Cardiac fibroblast (primary cell): ENCODE results near the gene TMEM39A.

Experiments used
- DNase-seq, 2 donors: peaks; one replicate each; pipeline versions ENCODE4 v3.0.0 to v3.0.0-alpha.2; 2010; ENCODE audit warnings: low read depth in 2 of 2
- H3K4me3 ChIP-seq, 2 donors: replicated peaks in 1 of 2; 1 replicate in 1 of 2; 2 replicates in 1 of 2; pipeline ENCODE4 v1.5.1; 2011; ENCODE audit warnings: low read depth in 2 of 2, low read length in 2 of 2, mild to moderate bottlenecking in 2 of 2, moderate library complexity in 1 of 2
- TF ChIP-seq, protein P1 (sequence below): IDR thresholded peaks from one replicate; pipeline ENCODE4 v1.5.1; 2011; ENCODE audit warnings: low read depth, mild to moderate bottlenecking, low read length, inconsistent platforms

Gene TMEM39A

DNA sequence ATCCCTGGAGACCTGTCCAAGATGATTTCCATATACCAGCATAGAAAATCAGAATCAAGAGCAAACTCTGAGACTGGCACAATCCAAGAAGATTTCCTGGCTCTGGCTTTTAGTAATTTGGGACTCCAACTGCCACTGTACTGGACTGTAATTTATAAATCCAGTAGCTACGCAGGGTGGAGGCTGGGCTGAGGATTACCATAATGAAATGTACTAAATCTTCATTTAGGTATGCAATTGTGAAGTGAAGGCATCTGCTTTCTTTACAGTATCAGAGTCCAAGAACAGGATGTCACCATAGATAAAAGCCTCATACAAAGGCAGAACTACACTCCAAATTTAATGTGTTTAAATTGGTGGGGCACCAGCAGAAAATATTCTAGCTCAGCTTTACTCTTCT is 46.5 kb downstream of the TMEM39A start:
- TF ChIP-seq, protein P1, sequence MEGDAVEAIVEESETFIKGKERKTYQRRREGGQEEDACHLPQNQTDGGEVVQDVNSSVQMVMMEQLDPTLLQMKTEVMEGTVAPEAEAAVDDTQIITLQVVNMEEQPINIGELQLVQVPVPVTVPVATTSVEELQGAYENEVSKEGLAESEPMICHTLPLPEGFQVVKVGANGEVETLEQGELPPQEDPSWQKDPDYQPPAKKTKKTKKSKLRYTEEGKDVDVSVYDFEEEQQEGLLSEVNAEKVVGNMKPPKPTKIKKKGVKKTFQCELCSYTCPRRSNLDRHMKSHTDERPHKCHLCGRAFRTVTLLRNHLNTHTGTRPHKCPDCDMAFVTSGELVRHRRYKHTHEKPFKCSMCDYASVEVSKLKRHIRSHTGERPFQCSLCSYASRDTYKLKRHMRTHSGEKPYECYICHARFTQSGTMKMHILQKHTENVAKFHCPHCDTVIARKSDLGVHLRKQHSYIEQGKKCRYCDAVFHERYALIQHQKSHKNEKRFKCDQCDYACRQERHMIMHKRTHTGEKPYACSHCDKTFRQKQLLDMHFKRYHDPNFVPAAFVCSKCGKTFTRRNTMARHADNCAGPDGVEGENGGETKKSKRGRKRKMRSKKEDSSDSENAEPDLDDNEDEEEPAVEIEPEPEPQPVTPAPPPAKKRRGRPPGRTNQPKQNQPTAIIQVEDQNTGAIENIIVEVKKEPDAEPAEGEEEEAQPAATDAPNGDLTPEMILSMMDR: no peak

DNA sequence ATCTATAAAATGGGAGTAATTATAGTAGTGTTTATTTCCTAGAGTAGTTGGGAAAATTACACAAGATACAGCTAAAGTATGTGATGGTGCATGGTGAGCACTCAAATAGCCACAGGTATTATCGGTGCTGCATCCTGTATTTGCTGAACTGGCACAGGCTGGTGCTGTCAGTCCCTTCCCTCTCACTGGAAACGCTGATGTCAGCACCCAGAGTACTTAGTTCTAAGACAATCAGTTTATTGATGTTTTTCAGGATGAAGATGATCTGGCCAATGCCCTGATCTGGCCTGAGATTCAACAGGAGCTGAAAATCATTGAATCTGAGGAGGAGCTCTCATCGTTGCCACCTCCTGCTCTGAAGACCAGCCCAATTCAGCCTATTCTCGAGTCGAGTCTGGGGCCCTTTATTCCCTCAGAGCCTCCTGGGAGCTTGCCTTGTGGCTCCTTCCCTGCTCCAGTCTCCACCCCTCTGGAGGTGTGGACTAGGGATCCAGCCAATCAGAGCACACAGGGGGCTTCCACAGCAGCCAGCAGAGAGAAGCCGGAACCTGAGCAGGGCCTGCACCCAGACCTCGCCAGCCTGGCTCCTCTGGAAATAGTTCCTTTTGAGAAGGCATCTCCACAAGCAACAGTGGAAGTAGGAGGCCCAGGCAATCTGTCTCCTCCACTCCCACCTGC is 49.7 kb downstream of the TMEM39A start:
- TF ChIP-seq, protein P1: no peak
- DNase-seq: no peak
- H3K4me3 ChIP-seq: no peak overlapping the region

More for the DNA sequence above, 46.5 kb downstream of the TMEM39A start:
- no peak for DNase-seq
- H3K4me3 ChIP-seq: no peak overlapping the region

DNA sequence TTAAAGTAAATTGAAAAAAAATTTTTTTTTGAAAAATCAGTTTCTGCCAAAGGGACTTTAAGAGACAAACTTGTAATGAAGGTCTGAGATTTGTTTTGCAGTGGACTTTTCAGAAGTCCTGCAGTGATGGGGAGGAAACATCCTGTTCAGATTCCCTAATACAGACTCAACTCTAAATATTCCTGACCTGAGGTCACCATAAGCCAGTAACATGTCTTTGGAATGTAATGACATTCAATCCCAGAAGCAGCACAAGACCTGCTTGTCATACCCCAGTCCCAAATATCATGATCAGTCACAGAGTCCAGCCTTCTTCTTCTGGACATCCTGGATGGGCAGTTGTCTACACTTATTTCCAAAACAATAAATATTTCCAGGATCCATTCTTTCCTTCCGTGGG is 53.6 kb downstream of the TMEM39A start:
- TF ChIP-seq, protein P1: no peak
- DNase-seq: no peak
- no peak overlapping the region for H3K4me3 ChIP-seq

DNA sequence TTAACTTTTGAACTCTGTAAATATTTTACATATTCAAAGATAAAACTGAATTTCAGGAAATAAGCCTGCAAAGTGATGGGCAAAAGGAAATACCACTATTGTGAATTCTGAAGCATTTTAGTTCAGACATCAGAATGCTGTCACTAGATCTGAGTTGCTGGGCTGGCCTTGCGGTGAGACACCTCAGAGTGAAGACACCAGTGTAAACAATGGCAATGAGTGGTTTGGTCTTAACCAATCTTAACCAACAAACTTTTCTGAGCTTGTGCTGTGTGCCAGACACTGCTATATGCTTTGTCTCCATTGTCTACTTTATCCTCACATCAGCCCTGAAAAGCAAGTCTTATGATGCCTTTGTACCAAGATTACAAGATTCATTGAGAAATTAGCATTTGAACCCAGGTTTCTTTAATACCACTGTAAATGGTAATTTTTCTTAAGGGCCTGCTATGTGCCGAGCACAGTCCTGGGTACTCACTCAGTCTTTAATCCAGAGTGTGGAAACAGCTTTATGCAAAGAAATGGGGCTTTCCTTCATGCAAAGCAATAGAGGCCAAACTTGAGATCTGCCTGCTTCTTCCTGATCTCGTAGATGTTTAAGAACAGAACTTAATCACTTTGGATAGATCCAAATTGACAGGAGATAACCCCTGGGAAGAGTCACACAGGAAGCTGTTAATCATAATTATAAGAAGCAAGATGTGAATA is 55.0 kb downstream of the TMEM39A start:
- DNase-seq: no peak

DNA sequence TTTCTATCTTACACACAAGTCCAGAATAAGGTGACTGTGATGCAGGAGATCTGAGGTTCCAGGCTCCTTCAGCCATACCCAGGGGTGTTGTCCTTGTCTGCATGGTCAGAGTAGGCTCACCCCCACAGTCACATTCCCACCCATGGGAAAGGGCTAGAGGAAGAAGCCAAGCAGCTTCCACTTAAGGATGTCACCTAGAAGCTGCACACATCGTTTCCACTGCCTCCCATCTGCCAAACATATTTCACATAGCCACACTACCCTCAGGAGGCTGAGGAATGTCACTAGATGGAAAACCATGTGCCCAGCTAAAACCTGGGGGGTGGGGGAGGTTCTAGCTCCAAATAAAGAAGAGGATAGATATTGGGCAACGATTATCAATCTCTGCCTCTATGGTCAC is 58.1 kb downstream of the TMEM39A start:
- H3K4me3 ChIP-seq: no peak overlapping the region
- DNase-seq: no peak
- TF ChIP-seq, protein P1: no peak

More for the DNA sequence above, 55.0 kb downstream of the TMEM39A start:
- TF ChIP-seq, protein P1: no peak
- H3K4me3 ChIP-seq: no peak overlapping the region

DNA sequence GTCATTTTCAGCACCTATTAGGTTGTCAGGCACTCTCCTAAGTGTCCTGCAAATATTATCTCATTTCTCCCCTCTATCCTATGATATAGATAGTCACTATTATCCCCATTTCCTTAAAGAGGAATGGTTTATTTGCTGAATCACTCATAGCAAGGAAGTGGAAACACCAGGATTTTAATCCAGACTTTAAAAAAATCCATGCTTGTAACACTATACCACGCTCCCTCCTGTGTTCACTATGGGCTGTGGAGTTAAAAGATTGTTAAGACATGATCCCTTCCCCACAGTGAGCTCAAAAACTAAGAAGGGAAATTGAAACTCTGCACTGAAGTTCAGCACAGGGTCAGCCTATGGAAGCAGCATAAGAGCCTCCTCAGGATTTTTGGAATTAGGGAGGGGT is 60.2 kb downstream of the TMEM39A start:
- no peak overlapping the region for H3K4me3 ChIP-seq
- no peak for DNase-seq
- TF ChIP-seq, protein P1: no peak
